ENCODE measurements around the gene COX8A. TPM values are rescaled to one million over a fixed set of nuclear protein-coding genes. Genes with fewer than 3 reads are reported as not detected.
"Not testable (repeated sequence)": the region's sequence is repeated elsewhere in the genome, so short reads cannot be mapped to it uniquely, and the experiment has no call there.

Gene COX8A
- total and polyA plus RNA-seq, 10 donors = 181 to 698 (median 324) TPM

GRCh38 chr11:63961608-63962412, 12.6 kb upstream of the COX8A start:
- 55 to 67% (median 63%) methylated on average over 14 to 19 of the region's 19 CpGs for WGBS, 5 donors
- Histone ChIP-seq H3K27ac (no peak overlapping the region), H3K4me1 (peaks cover 0 to 17% (median 13%) of the 10 kb centered on the region in 6 donors), H3K9me3 (no peaks in the 10 kb centered on the region), H3K36me3 (peaks cover 0 to 15% (median 0%) of the 10 kb centered on the region in 6 donors), H3K4me3 (peak overlapping the region in 1 of 8 donors; percentile 11), H3K27me3 (replicated peaks in 1 of 7) (no peaks in the 10 kb centered on the region)
- intact Hi-C loops (cut with DNase I; ENCODE audit: low total_unique reads) = no loop called here
- no peak for DNase-seq
- TF ChIP-seq POLR2AphosphoS5 (IDR thresholded peaks at IDR 0.05) = peak; percentile 7 to 40 (median 27)
- TF ChIP-seq CTCF (IDR thresholded peaks at IDR 0.05 in 8 of 11, conservative IDR thresholded peaks at IDR 0.05 in 3 of 11) = no peak

- H3K27me3 ChIP-seq (replicated peaks in 1 of 7); H3K27ac ChIP-seq; intact Hi-C loops (cut with DNase I; ENCODE audit: low total_unique reads); DNase-seq; H3K9me3 ChIP-seq; H3K36me3 ChIP-seq; H3K4me3 ChIP-seq: not testable (repeated sequence)
- peaks cover 0 to 17% (median 13%) of the 10 kb centered on the region in 6 donors for H3K4me1 ChIP-seq
- 89 to 99% (median 92%) methylated on average over 4 of the region's 4 CpGs for WGBS, 5 donors
These were observed 10.5 kb upstream of the COX8A start for GRCh38 chr11:63963895-63964294.

GRCh38 chr11:63966444-63966843, 8.0 kb upstream of the COX8A start:
- 92 to 100% (median 100%) methylated on average over 1 of the region's 1 CpG for WGBS, 5 donors

GRCh38 chr11:63969461-63969860, 5.0 kb upstream of the COX8A start:
- intact Hi-C loops (cut with DNase I; ENCODE audit: low total_unique reads) = no loop called here
- no peaks in the 10 kb centered on the region for H3K9me3 ChIP-seq
- WGBS, 5 donors = 85 to 100% (median 93%) methylated on average over 2 of the region's 2 CpGs
- H3K4me3 ChIP-seq = no peak overlapping the region
- no peaks in the 10 kb centered on the region for H3K36me3 ChIP-seq
- H3K27me3 ChIP-seq (replicated peaks in 1 of 7) = peaks cover 0 to 13% (median 0%) of the 10 kb centered on the region in 7 donors
- H3K27ac ChIP-seq = no peak overlapping the region
- no peak for TF ChIP-seq POLR2A (IDR thresholded peaks at IDR 0.05)
- no peak for TF ChIP-seq CTCF (IDR thresholded peaks at IDR 0.05 in 8 of 11, conservative IDR thresholded peaks at IDR 0.05 in 3 of 11)
- TF ChIP-seq POLR2AphosphoS5 (IDR thresholded peaks at IDR 0.05) = no peak
- DNase-seq = no peak
- peaks cover 0 to 8% (median 4%) of the 10 kb centered on the region in 6 donors for H3K4me1 ChIP-seq

More at GRCh38 chr11:63966444-63966843, 8.0 kb upstream of the COX8A start:
- H3K9me3 ChIP-seq = no peaks in the 10 kb centered on the region
- intact Hi-C loops (cut with DNase I; ENCODE audit: low total_unique reads) = no loop called here
- peaks cover 0 to 9% (median 8%) of the 10 kb centered on the region in 6 donors for H3K4me1 ChIP-seq
- no peak for DNase-seq
- peaks cover 0 to 12% (median 0%) of the 10 kb centered on the region in 7 donors for H3K27me3 ChIP-seq (replicated peaks in 1 of 7)
- H3K27ac ChIP-seq = no peak overlapping the region
- H3K36me3 ChIP-seq = no peaks in the 10 kb centered on the region
- H3K4me3 ChIP-seq = no peak overlapping the region
- no peak for TF ChIP-seq POLR2A (IDR thresholded peaks at IDR 0.05)
- TF ChIP-seq POLR2AphosphoS5 (IDR thresholded peaks at IDR 0.05) = no peak
- TF ChIP-seq CTCF (IDR thresholded peaks at IDR 0.05 in 8 of 11, conservative IDR thresholded peaks at IDR 0.05 in 3 of 11) = no peak
